Measurements from ENCODE around the gene NXN. TPM values are rescaled to one million over a fixed set of nuclear protein-coding genes. Genes with fewer than 3 reads are reported as not detected.
"Not testable (repeated sequence)": the region's sequence is repeated elsewhere in the genome, so short reads cannot be mapped to it uniquely, and the experiment has no call there.

NXN gene
- total RNA-seq, 1 donor from 2014 or later: 53.1 TPM

GRCh38 chr17:924711-925475 is 54.7 kb downstream of the NXN start:
- no peaks in the 10 kb centered on the region for H3K27me3 Mint-ChIP-seq
- peaks cover 13% of the 10 kb centered on the region for H3K36me3 Mint-ChIP-seq (ENCODE audit: insufficient read depth)
- H3K4me3 Mint-ChIP-seq (ENCODE audit: low read depth): no peak overlapping the region
- TF ChIP-seq CTCF (IDR thresholded peaks at IDR 0.05; ENCODE audit: unreplicated experiment): no peak
- H3K4me1 Mint-ChIP-seq (ENCODE audit: low read depth): peaks cover 29% of the 10 kb centered on the region
- peak overlapping the region; percentile 67 for H3K27ac Mint-ChIP-seq
- no peak for DNase-seq (ENCODE audit: low spot score, unreplicated experiment)
- H3K9me3 Mint-ChIP-seq (ENCODE audit: low read depth): peaks cover 3% of the 10 kb centered on the region

GRCh38 chr17:924306-924705 is 55.3 kb downstream of the NXN start:
- not testable (repeated sequence) for H3K4me3 Mint-ChIP-seq (ENCODE audit: low read depth)
- peaks cover 24% of the 10 kb centered on the region for H3K4me1 Mint-ChIP-seq (ENCODE audit: low read depth)
- peaks cover 16% of the 10 kb centered on the region for H3K36me3 Mint-ChIP-seq (ENCODE audit: insufficient read depth)

GRCh38 chr17:923633-924032 is 55.9 kb downstream of the NXN start:
- Mint-ChIP-seq H3K4me3 (ENCODE audit: low read depth) (no peak overlapping the region), H3K27ac (no peak overlapping the region), H3K36me3 (ENCODE audit: insufficient read depth) (peaks cover 16% of the 10 kb centered on the region), H3K27me3 (no peaks in the 10 kb centered on the region), H3K9me3 (ENCODE audit: low read depth) (peaks cover 5% of the 10 kb centered on the region), H3K4me1 (ENCODE audit: low read depth) (peaks cover 24% of the 10 kb centered on the region)
- no peak for DNase-seq (ENCODE audit: low spot score, unreplicated experiment)
- TF ChIP-seq CTCF (IDR thresholded peaks at IDR 0.05; ENCODE audit: unreplicated experiment): no peak

More at GRCh38 chr17:924306-924705, 55.3 kb downstream of the NXN start:
- peak overlapping the region; percentile 67 for H3K27ac Mint-ChIP-seq
- not testable (repeated sequence) for H3K9me3 Mint-ChIP-seq (ENCODE audit: low read depth); H3K27me3 Mint-ChIP-seq; DNase-seq (ENCODE audit: low spot score, unreplicated experiment)

GRCh38 chr17:921161-921560 is 58.4 kb downstream of the NXN start:
- H3K9me3 Mint-ChIP-seq (ENCODE audit: low read depth): peaks cover 12% of the 10 kb centered on the region
- TF ChIP-seq CTCF (IDR thresholded peaks at IDR 0.05; ENCODE audit: unreplicated experiment): no peak
- peaks cover 24% of the 10 kb centered on the region for H3K36me3 Mint-ChIP-seq (ENCODE audit: insufficient read depth)
- H3K4me1 Mint-ChIP-seq (ENCODE audit: low read depth): peaks cover 13% of the 10 kb centered on the region
- H3K4me3 Mint-ChIP-seq (ENCODE audit: low read depth): no peak overlapping the region
- H3K27me3 Mint-ChIP-seq: no peaks in the 10 kb centered on the region
- peak overlapping the region; percentile 45 for H3K27ac Mint-ChIP-seq
- DNase-seq (ENCODE audit: low spot score, unreplicated experiment): no peak

- no peak for DNase-seq (ENCODE audit: low spot score, unreplicated experiment)
- Mint-ChIP-seq H3K27ac (no peak overlapping the region), H3K4me1 (ENCODE audit: low read depth) (peaks cover 16% of the 10 kb centered on the region), H3K27me3 (no peaks in the 10 kb centered on the region), H3K4me3 (ENCODE audit: low read depth) (no peak overlapping the region), H3K9me3 (ENCODE audit: low read depth) (peaks cover 12% of the 10 kb centered on the region), H3K36me3 (ENCODE audit: insufficient read depth) (peaks cover 28% of the 10 kb centered on the region)
- no peak for TF ChIP-seq CTCF (IDR thresholded peaks at IDR 0.05; ENCODE audit: unreplicated experiment)
Observed at GRCh38 chr17:920190-920589, 59.4 kb downstream of the NXN start.

Data from progenitor cell of endocrine pancreas (in vitro differentiated cells).